SW 1271 (cell line): Measurements from ENCODE around the gene SLCO4A1.
"Not testable (repeated sequence)": the region's sequence is repeated elsewhere in the genome, so short reads cannot be mapped to it uniquely, and the experiment has no call there.

Source experiments
- DNase-seq, 2 experiments: peaks; one replicate each; lab custom pipeline; 2025; lab: John Stamatoyannopoulos, UW

SLCO4A1 gene

GRCh38 chr20:62622877-62623487 is 19.3 kb upstream of the SLCO4A1 start:
- DNase-seq, result no peak

GRCh38 chr20:62623488-62624324 is 18.6 kb upstream of the SLCO4A1 start:
- DNase-seq, result peak; percentile 89 to 98

- no peak for DNase-seq
Measured at GRCh38 chr20:62624325-62624690, 18.0 kb upstream of the SLCO4A1 start.

GRCh38 chr20:62624719-62625453 is 17.4 kb upstream of the SLCO4A1 start:
- DNase-seq, result no peak

- no peak for DNase-seq
Measured at GRCh38 chr20:62625516-62625915, 16.8 kb upstream of the SLCO4A1 start.

GRCh38 chr20:62625921-62626547 is 16.3 kb upstream of the SLCO4A1 start:
- DNase-seq, result no peak

- not testable (repeated sequence) for DNase-seq
Measured at GRCh38 chr20:62627425-62627824, 14.9 kb upstream of the SLCO4A1 start.

- DNase-seq, result peak in 1 of 2 experiments; percentile 55
Measured at GRCh38 chr20:62627901-62628612, 14.2 kb upstream of the SLCO4A1 start.

- DNase-seq, result no peak
Measured at GRCh38 chr20:62628691-62629090, 13.6 kb upstream of the SLCO4A1 start.

GRCh38 chr20:62629864-62630470 is 12.3 kb upstream of the SLCO4A1 start:
- DNase-seq, result no peak

GRCh38 chr20:62631336-62632308 is 10.7 kb upstream of the SLCO4A1 start:
- no peak for DNase-seq

- DNase-seq, result no peak
Measured at GRCh38 chr20:62632575-62633090, 9.7 kb upstream of the SLCO4A1 start.

GRCh38 chr20:62633598-62634329 is 8.5 kb upstream of the SLCO4A1 start:
- DNase-seq, result no peak

- DNase-seq, result no peak
Measured at GRCh38 chr20:62634330-62634967, 7.9 kb upstream of the SLCO4A1 start.

- DNase-seq, result no peak
Measured at GRCh38 chr20:62635232-62635631, 7.1 kb upstream of the SLCO4A1 start.

GRCh38 chr20:62635852-62636251 is 6.5 kb upstream of the SLCO4A1 start:
- DNase-seq, result no peak

- no peak for DNase-seq
Measured at GRCh38 chr20:62636446-62636845, 5.9 kb upstream of the SLCO4A1 start.

- DNase-seq, result no peak
Measured at GRCh38 chr20:62637110-62637509, 5.2 kb upstream of the SLCO4A1 start.
